HG03378 (cell line): ENCODE results near the gene CAMK4.
"Not testable (repeated sequence)": the region's sequence is repeated elsewhere in the genome, so short reads cannot be mapped to it uniquely, and the experiment has no call there.

Source experiments
- ATAC-seq: cut with Tn5 transposase; IDR thresholded peaks from one replicate; pipeline ENCODE4 v1.9.1; 2021; ENCODE audit warnings: mild to moderate bottlenecking, moderate library complexity; ENCODE audit not compliant: unreplicated experiment

CAMK4 gene

DNA sequence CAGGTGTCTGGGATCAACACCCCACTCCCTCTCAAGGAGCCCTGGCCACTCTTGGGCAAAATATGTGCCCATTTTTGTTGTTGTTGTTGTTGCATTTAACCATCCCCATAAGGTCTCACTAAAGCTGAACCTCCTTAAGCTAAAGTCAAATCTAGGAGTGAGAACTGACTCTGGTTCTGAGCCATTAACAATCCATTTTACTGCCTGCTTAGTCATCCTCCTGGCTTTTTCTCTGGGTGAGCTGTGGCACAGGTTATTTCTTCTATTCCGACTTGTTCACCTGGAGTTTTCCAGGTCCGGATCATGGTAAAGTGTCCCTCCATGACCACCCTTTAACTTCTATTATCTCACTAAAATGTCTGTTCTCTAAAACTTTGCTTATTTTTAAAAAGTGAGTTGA lies 85.2 kb downstream of the CAMK4 start:
- no peak for ATAC-seq

DNA sequence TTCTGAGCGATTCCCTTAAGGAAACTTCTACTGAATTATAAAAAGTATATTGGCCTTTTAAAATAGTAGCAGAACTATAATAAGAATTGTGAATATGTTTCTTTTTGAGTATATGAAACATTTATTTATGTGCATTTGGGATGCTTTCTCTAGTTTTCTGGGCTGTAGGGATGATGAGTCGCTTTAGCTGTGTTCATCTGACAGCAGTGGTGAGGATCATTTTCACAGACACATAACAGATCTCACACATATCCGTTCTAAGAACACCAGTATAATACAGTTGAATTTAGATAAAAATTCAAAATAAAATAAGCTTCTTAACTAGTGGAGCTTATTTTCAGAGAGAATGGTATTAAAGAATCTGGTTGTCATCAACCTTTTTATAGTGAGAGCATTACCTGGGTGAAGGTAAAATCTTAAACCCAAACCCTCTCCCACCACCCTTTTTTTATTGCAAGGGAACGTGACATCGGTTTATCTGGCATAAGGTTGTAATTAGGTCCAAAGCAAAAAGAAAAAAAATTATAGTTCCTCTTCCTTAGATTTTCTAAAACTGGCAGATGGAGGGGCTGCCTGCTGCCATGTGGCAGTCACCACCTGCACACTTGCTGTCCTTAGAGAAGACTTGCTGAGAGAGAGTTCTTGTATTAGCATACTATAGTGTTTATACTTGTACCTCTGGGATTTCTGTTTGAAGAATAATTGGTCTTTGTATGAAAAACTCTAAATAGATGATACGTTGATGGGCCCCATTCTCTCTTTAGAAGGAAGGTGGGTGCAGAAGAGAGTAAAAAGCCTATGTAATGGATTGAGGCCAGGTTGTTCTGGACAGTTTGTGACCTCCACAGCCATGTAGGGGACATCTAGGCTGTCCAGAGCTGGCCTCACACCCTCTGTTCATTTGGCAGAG lies 86.8 kb downstream of the CAMK4 start:
- ATAC-seq: no peak

DNA sequence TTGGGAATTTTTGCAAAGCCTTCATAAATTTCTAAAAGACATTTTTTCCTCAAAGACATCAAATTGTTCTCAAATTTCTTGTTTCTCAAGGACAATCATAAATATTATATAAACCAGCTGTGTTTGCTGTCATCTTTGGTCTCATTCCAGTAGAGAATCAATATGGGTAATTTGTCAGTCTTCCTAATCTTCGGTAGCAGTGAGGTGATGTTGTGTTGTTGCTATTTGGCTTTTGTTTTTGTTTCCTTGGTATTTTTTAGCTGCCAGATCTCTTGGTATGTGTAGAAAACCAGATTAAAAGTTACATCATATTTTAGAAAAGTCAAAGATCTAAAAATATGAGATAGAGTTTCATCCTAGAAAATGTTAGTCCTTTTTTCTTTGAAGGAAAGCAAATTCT lies 87.5 kb downstream of the CAMK4 start:
- ATAC-seq: no peak

GRCh38 chr5:111313017-111313724 lies 89.0 kb downstream of the CAMK4 start:
- ATAC-seq: no peak

DNA sequence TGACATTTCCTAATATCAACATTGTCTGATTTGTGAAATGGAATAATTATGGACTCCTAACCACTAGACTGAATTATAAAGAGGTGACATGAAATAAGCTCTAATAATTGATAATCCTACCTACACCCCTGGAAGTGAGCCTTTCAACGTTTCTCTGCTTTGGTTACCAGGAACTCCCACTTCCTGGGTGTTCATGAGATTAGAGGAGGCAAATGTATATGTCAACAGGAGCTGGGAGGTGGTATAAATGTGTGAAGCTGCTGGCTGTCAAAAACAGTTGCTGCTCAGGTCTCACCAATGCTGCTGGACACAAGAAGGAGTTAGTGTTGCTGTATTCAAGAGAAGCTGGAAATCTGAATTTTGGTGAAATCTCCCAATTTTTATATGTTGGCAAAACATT lies 96.8 kb downstream of the CAMK4 start:
- no peak for ATAC-seq

DNA sequence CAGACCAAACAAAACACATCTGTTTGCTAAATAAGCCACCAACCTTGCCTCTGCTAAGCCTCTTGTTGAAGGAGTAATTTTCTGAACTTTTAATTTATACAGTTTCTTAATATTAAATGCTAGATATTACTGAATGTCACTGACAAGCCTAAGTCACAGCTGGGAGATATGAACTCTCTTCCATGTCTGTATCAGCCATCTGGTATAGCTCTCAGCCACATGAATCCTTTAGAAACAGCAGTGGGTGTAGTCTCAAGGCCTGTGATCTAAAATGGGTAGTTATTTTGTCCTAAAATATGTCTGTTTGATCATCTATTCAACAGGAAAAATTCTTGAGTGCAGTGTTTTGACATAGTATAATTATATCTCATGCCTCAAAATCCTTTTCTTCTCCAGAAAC lies 97.2 kb downstream of the CAMK4 start:
- ATAC-seq: no peak

DNA sequence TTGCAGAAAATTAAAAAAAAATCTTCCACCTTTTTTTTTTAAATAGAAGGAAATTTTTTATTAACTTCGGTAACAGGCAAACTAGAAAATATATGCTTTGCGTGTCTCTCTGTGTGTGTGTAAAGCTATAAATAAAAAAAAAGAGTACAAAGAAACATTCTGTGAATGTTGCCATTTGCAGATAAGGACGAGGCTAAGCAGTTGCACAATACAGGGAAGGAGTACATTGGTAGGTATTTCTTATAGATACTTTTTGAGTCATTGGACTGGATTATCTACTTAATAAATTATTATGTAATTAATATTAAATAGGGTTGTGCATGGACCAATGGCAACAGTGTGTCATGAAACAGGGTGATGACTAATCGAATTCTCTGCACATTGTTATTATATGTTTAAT lies 102.4 kb downstream of the CAMK4 start:
- no peak for ATAC-seq

DNA sequence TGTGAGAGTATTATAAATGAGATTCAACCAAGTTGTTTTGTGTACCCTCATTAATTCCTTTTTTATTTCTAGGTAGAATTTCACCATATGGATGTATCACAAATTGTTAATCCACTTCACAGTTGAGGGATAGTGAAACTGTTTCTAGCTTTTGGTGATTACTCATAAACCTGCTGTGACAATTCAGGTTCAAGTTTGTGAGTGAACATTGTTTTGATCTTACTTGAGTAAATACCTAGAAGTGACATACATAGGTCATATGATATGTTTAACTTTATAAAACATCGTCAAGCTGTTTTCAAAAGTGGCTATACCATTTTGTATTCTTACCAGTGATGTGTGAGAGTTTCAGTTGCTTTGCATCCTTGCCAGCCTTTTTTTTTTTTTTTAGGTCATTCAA lies 112.9 kb downstream of the CAMK4 start:
- no peak for ATAC-seq

- ATAC-seq: peak; percentile 72
Measured at GRCh38 chr5:111337688-111338087, 113.5 kb downstream of the CAMK4 start.

GRCh38 chr5:111345731-111346130 lies 121.5 kb downstream of the CAMK4 start:
- no peak for ATAC-seq

GRCh38 chr5:111347021-111347420 lies 122.8 kb downstream of the CAMK4 start:
- no peak for ATAC-seq

DNA sequence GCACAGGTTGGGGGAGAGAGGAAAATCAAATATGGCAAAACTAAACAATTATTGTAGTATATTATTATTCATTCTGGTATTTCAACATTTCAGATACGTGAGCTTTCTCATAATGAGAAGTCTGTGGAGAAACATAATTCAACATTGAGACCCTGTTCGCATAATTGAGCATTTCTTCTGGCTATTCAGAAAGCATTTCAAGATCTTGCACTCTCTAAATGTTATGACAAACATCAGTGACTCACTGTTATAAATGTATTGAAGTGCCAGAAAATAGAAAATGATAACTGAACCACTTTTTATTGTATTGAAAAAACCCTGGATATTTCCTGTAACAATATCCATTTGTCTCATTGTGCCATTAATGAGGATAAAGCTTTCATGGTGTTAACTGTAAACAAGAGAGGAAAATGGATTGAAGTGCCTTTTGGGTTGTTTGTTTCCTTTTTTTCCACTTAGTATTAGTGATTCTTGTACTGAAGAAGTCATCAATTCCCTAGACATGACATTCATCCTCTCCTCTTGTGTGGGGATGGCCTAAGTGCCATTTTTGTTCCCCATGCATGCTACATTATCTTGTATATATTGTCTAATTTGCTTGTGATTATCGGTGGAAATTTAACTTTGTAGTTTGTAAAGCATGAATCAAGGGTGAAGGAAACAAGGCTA lies 124.6 kb downstream of the CAMK4 start:
- ATAC-seq: no peak

DNA sequence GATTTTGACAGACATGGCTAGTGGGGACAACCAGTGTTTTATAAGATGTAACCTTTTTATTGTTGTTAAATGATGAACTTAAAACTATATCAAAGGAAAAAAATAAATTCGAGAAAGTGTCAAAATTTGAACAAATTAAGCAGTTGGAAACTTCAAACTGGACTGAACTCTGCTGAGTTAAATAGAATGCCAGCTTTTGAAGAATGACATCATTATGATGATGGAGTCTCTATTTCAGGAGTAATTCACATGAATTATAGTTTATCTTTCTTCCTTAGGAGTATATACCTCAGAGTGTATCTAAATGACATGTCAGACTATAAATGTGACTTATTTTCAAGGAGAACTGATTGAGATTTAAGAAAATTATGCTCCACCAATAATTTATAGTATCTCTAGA lies 125.2 kb downstream of the CAMK4 start:
- no peak for ATAC-seq

DNA sequence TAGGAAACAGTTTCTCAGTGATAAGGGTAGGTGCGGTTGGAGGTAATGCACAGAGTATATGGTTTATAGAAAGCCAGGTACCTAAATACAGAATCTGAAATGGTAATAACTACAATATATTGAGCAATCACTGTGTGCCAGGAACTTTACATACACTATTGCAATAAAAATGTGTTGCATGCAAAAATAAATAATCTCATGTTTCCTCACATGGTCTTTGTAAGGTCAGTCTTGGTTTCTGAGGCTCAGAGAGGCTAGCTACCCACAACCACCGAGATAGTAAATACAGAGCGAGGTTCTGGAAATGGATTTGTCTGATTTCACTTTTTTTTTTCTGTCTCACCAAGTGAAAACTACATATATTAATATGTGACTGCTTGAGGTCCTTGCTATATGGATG lies 128.9 kb downstream of the CAMK4 start:
- ATAC-seq: no peak

DNA sequence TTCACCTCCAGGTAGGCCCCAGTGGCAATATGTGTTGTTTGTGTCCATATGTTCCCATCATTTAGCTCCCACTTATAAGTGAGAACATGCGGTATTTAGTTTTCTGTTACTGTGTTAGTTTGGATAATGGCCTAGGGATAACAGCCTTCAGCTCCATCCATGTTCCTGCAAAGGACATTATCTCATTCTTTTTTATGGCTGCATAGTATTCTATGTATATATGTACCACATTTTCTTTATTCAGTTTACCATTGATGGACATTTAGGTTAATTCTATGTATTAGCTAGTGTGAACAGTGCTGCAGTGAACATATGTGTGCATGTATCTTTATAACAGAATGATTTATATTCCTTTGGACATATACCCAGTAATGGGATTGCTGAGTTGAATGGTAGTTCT lies 134.5 kb downstream of the CAMK4 start:
- ATAC-seq: not testable (repeated sequence)

DNA sequence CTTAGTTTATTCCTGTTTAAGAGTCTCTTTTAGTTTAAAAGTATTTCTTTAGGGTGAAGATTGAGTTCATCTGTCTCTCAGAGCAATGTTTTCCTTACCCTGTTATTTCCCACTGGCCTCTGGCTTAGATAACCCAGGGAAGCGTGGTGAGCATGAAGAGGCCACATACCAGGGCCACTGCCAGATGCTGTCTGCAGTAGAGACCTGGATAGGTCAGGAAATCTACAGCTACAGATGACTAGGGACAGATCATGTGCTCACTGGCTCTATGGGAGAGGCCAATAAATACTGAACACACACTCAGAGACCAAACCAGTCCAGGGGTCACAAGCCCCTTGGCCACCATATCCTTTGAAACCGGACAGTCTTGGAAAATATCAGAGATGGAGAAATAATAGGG lies 136.0 kb downstream of the CAMK4 start:
- ATAC-seq: no peak

DNA sequence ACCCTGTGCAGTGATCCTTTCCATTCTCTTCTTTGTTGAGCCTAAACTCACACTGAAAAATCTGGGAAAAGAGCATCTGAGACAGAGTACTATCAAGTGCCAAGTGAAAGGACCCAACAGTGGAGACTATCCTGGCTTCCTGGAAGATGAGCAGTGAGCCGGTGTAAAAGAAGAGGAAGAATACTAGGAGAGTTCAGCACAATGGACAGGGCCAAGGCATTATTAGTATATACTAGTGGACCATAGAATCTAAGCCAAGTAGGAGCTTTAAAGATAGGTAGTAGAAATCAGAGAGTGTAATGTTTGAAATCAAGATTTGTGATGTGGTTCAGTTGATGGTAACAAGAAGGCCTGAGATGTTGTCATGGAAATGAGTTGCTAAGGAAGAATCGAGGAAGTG lies 140.8 kb downstream of the CAMK4 start:
- ATAC-seq: no peak

DNA sequence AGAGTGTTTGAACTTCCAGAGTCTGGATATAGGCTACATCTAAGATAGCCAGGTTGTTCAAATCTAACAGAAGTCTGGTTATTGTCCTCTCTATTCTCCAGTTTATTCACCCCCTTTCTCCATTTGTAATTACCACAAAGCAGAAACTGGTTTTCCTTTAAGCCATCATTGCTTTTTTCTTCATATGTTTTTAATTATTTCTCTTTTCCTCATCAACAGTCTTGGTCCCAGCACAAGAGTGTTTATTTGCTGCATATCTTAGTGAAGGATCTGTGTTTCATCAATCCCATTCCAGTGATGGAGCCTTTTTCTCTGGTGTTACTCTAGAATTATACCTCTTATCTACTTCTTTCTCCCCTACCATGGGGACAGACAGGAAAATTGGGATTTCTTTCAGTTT lies 142.2 kb downstream of the CAMK4 start:
- ATAC-seq: no peak

DNA sequence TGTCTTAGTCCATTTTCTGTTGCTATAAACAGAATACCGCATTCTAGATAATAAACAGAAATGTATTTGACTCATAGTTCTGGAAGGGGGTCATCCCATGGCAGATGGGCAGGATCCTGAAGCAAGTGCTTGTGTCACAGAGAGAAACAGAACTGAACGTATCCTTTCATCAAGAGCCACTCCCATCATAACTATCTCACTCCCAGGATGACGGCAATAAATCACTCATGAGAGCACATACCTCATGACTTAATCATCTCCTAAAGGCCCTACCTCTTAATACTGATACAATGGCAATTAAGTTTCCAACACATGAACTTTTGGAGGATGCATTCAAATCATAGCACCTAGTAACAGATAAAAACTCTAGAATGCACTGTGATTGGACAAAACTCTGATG lies 142.9 kb downstream of the CAMK4 start:
- no peak for ATAC-seq

DNA sequence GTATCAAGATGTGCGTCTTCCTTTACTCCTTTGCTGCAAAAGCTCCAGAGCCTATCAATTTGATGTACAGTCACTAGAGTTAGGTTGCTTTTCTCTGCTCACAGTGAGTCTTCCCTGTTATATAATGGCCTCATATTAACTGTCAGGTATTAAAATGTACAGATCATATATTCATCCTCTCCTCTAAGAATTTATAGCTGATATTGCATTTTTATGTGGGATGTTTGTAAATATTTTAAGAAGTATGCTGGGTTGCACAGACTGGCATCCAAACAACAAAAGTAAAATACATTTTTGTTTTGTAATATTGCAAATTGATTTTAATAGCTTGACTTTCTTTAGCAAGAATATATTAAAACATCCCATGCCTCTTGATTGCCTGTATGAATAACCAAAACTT lies 148.6 kb downstream of the CAMK4 start:
- no peak for ATAC-seq

DNA sequence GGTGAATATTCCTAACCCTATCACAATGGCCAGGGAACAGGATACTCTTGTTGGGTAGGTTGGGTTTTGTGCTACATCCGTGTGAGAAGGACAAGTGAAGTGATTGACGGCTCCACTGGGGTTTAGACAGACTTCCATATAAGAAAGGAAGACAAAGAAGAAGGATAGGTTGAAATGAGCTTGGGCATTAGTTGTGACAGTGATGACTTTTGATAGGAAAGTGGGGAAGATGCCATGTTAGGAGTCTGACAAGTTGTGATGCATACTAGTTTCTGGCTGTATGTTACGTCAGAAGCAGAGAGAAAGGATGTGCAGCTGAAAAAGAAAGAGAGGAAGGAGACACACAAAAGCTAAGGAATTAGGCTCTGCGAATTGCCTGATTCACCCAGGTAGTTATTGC lies 150.2 kb downstream of the CAMK4 start:
- no peak for ATAC-seq

- ATAC-seq: no peak
Measured at GRCh38 chr5:111375645-111376044, 151.5 kb downstream of the CAMK4 start.
